GM12891 (cell line): Measurements from ENCODE around the gene KLKB1.

Experiments
- PAX5 ChIP-seq: IDR thresholded peaks from 2 replicates; pipeline ENCODE4 v1.6.1; 2011; ENCODE audit warnings: low read length, moderate library complexity, mild to moderate bottlenecking; ENCODE audit not compliant: insufficient read depth, severe bottlenecking
- POLR2A ChIP-seq: IDR thresholded peaks from 2 replicates; pipeline ENCODE4 v1.6.1; 2011; ENCODE audit warnings: low read depth, low read length, control low read depth
- POLR2AphosphoS5 ChIP-seq: IDR thresholded peaks from 2 replicates; pipeline ENCODE4 v1.6.1; 2011; ENCODE audit warnings: low read depth, low read length, control low read depth
- SPI1 ChIP-seq: IDR thresholded peaks from 2 replicates; pipeline ENCODE4 v1.6.1; 2011; ENCODE audit warnings: low read depth, low read length, control low read depth
- TAF1 ChIP-seq: IDR thresholded peaks from 2 replicates; pipeline ENCODE4 v1.6.1; 2011; ENCODE audit warnings: low read depth, low read length, control low read depth

DNA sequence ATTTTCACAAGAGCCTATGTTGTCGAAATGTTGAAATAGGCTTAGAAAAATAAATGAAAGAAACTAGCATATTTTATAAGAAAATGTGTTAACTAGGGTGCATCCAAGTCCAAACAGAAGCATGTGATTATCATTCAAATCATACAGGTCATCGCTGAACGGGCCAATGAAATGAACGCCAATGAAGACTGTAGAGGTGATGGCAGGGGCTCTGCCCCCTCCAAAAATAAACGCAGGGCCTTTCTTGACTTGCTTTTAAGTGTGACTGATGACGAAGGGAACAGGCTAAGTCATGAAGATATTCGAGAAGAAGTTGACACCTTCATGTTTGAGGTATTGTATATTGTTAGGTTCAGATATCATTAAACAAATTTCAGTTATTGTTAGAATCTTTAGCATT lies 26.3 kb upstream of the KLKB1 start:
- no peak for TF ChIP-seq POLR2A
- TF ChIP-seq TAF1, result no peak
- TF ChIP-seq POLR2AphosphoS5, result no peak
- no peak for TF ChIP-seq PAX5
- TF ChIP-seq SPI1, result no peak
